CD1c-positive myeloid dendritic cell (primary cell): ENCODE results near the gene GPC3.

Experiments
- DNase-seq: peaks from one replicate; pipeline ENCODE4 v3.0.0-alpha.2; 2016; ENCODE audit errors: extremely low spot score

Gene GPC3

DNA sequence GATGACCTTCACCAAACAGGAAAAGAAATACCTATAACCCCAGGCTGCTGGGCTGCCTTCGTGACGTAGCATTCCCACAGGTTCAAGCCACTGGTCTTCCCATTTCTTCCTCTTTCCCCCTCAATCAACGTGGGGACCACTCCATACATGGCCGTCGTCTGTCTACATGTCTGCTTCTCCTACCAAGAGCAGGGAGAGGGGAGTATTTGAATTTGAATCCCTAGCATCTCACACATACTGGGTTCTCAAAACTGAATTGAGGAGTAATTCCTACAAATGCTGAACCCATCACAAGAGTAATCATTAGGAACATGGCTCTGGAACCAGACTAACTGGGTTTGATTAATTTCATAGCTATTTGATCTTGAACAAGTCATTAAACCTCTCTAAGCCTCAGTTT is 17.3 kb downstream of the GPC3 start:
- DNase-seq: no peak

DNA sequence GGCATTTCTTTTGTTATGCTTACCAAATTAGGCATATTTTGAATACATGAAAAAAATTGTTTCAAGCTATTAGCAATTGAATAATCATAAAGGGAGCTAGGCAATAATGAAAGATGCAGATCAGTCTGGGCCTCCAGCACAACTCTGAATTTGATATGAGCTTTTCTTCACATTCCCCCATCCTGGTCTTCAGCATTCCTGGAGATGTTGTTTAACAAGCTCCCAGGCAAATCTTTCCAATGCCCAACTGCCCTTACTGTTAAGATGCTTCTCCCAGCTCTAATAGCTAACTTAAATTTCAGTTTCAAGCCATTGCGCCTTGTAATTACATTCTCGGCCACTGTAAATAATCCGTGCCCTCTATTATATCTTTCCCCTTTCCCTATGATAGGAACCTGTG is 19.2 kb downstream of the GPC3 start:
- DNase-seq: no peak

DNA sequence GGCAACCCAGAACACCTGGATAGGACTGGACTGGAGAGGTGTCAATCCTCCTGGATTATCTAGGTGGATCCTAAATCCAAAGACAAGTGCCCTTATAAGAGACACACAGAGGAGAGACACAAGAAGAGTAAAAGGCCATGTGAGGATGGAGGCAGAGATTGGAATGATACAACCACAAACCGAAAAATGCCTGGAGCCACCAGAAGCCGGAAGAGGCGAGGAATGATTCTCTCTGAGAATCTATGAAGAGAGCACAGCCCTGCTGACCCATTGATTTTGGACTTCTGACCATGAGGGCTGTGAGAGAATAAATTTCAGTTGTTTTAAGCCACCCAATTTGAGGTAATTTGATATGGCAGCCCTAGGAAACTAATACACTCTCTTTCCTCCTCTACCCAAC is 20.1 kb downstream of the GPC3 start:
- DNase-seq: no peak

DNA sequence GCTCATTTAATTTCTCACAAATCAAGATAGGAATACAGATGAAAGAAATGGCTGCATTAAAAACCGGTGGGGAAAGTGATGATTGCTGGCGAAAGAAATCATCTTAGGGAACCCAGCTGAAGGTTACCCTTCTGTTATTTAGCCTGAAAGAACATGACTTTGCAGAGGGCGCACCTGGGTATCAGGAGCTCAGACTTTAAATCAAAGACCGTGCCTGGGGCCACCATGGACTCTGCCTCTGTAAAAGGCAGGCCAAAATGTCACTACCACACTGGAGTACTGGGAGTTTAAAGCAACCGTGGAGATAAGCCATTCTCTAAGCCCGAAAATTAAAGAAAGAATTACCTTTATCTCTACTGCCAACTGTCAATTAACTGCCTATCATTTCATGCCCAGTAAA is 24.3 kb downstream of the GPC3 start:
- no peak for DNase-seq

DNA sequence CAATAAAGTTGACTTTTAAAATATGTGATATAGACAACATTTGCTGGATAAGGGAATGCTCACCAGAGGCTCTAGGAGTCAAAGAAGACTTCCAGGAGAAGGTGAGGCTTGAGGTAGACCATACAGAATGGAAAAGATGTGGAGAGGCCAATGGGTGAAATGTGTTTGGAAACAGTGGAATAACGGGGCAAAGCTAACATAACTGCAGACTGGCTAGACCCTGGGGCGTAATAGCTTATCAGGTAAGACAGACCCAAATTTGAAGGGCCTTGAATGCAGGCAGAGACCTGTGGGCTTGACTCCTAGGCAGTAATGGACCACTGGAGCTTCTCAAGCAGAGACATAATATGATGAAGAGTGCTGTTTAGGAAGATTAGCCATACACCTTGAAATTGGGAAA is 25.4 kb downstream of the GPC3 start:
- no peak for DNase-seq

DNA sequence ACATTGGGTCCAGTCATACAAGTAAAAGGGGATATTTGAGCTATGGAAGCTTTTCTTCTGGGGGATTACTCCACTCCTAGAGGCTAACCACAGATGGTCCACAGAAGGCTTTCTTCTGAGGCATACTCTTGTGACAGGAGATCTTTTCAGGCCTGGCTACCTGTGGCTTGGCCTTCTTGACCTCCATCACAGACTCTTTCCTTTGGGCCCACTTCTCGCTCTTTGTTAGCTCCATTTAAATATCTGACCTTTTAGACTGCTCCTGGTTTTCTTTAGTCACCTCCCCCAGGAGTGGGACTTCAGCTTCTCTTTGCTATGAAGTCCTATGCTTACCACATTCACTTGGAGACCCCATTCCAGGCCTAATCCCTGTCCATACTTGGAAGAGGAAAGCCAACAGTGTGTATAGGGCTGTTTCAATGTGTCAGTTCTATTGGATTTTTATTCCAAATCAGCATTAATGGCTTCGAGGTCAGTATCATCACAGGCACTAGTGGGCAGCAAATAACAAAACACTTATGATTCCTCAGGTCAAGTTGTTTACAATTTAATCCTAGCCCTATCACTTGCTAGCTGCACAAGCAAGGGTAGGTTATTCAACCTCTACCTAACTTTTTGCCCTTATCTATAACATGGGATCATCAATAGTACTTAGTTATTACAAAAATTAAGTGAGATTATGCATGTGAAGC is 26.3 kb downstream of the GPC3 start:
- DNase-seq: no peak

DNA sequence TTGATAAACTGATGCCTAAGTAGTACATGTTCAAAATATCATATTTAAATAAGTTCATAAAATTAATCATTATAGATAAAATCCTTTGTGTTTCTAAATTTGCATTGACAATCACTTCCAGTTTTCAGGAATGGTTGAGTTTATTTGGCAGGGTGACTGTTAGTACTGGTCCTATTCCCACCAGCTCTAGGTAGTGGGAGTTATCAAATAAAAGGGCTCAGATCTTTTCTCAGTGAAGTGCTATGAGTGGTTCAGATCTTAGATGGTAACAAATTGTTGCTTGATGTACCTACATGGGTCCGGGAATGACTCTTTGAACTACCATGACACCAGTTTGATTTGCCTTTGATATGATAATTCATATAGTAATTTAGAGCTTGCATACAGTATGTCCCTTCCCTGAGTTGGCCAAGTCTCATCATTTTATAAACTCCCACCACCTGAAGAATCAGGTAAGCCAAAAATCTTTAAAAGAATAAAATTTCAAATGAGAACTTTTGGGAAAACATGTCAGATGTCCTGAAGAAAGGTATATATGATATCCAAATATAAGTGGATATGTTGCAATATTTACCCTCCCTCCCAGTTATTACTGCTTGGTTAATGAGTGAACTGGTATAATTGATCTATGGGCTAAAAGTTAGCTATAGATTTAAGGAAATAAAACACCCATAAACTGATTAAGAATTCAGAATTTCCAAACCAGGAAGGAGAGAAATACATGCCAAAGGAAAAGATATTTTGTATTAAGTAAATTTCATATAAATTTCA is 28.6 kb downstream of the GPC3 start:
- DNase-seq: no peak

DNA sequence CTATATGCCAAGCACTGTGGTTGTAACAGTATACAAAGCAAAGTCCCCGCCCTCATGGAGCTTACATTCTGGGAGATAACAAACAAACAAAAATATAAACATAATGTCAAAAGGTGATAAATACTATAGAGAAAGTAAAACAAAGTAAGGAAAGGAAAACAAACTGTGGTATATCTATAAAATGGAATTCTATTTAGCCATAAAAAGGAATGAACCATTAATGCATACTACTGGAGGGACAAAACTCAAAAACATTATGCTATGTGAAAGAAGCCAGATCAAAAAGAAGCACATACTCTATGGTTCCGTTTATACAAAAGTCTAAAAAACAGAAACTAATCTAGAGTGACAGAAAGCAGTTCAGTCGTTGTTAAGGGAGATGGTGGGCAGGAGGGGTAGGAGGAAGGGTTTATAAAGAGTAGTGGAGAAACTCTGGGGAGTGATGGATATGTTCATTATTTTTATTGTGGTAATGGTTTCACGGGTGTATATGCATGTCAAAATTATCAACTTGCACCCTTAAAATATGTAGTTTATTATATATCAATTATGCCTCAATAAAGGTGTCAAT is 31.5 kb downstream of the GPC3 start:
- no peak for DNase-seq

DNA sequence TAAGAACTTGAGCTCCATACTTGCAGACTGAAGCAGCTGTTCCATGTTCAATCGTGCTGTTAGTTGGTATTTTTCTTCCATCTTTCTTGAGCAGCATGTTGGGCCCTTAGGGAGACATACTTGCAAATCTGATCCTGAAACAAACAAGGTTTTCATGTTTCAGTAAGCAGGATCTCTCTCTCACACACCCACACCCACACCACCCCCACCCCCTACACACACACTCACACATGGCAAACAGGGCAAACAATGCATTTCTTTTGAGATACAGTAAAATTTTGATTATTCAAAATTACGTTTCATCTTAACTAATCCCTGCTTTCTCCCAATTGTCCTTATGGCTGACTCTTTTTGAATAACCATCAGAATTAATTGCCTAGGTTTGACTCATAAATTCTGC is 32.3 kb downstream of the GPC3 start:
- no peak for DNase-seq

DNA sequence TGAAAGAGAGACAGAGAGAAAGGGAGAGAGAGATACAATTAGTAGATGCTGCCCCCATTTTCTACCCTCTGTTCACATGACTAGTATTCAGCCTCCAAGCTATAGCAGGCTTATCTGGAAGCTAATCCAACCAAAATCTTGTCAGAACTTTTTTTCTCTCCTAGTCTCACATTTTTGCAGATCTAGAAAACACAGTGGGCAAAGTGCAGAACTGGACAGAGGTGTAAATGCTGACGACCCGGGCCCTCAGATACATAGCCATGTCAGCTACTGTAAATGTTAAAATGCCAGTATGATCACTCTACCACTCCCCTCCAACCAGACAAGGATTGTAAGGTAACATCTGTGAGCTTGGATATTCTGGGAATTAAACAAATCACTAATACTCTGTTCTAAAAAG is 34.3 kb downstream of the GPC3 start:
- no peak for DNase-seq

DNA sequence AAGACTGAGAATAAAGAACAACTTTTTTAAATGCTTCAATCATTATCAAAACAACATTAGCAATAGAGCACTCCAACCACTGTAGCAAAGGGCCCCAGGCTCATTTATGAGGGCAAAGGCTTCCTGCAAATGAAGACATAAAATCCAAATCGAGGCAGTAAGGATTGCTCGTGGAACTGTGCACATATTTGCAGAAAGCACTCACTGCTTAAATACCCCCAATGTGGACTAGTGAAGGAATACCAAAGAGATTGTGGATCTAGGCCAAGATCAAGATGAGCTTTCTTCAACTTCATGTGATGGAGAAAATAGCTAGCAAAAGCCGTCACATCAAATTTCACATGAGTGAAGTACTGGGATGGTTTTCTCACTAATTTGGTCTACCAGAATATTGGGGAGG is 35.2 kb downstream of the GPC3 start:
- no peak for DNase-seq

DNA sequence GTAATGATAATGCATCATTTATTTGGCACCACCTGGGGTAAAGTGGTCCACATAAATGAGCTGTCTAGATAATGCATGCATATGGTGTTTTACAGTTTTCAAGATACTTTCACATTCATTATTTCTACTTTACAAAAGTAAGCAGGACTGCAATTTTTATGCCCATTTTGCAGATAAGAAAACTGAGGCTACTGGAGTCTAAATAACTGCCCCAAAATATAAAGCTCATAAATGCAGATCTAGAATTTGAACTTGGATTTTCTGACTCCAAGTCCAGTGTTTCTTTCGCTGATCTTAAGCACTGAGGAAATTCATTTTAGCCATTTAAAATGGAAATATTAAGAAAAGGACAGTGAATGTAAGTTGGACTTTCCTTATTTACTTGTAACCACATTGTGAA is 36.5 kb downstream of the GPC3 start:
- no peak for DNase-seq

DNA sequence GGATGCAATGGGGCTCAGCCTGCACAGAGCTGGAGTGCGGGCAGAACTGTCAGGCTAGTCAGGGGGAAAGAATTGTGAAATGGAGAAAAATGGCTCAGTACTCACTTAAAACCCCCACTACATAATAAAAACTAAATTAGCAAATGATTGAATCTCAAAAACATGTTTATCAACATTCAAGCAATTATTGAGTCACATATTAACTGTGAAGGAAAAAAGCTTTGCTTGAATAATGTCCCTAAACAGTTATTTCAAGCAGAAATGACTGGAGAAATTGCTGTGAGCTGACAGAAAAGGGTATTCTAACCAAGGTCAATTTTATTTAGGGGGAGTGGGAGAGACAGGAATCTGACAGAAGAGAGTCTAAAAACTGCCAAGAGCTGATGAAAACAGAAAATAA is 37.4 kb downstream of the GPC3 start:
- no peak for DNase-seq

DNA sequence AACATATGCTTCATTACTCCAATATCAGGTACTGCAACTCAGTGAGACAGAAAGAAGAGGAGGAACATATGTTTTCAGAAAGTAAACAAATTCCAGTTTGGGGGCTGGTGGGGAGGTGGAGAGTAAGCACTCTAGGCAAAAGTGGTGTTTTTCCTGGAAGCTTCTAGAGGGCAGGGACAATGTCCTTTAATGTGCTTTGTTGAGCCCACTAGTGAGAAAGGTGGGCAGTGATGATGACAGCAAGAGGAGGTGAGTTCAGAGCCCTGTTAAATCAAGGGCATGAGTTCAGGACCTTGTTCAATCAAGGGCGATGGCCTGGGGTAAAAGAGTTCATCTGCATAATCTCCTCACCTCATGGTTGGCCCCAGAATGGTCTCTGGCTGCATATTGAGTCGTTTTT is 38.4 kb downstream of the GPC3 start:
- no peak for DNase-seq

DNA sequence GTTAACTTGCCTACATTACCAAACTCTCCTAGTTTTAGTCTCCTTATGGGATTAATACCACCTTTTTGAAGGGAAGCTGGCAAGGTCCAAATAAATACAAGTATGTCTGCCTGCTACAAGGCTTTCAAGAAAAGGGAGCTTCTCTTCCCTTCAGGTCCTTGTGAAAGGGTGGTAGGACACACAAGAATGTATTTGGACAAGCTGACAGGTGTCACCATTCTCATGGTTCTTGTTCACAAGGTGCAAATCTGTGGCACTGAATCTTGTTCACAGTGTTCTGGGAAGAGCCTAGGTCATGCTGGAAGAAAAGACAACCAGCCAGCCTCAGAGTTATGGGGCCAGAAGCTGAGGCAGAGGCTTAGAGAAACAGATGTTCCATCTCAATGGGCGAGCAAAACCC is 41.9 kb downstream of the GPC3 start:
- no peak for DNase-seq

DNA sequence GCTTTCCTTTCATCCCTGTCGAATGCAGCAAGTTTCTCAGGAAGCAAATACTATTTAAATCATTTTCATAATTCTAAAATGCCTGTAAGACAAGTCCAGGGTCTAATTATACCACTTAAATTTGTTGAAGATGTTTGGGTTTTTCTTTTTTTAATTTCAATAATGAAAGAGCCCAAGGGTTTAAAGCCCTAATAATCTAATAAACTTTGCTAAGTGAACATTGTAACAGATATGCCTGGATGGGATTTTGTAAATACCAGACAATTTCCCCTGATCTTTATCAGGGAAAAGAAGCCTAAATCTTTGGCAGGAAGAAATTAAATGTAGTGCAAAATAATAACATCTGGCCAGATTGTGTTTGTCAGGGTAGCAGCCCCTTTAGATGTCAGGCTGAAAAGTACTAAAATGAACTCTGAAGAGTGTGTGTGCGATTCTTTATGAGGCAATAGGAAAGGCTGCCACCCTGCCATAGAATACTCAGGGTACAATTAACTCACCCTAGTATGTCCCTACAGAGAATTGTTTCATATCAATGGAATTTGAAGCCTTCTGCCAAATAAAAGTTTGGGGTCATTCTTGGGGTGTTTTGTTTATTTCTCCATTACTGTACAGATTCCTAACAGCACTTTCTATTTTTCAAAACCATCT is 45.6 kb downstream of the GPC3 start:
- DNase-seq: no peak

DNA sequence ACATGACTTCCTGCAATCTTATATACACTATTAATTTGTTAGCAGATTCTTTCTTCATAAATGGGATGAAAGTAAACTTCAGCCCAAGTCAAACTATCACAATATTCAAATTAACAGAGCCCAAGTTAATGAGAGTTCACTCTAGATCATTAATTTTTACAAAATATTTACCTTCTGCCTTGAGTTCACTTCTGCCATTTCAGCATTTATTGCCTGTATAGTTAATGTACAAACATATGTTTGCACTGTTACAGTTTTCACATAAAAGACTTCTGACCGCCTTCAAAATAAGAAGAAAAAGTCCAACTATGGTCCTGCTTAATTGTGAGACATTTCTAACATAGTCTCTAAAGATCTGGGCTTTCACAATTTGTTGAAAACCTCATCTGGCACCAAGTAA is 46.9 kb downstream of the GPC3 start:
- no peak for DNase-seq

DNA sequence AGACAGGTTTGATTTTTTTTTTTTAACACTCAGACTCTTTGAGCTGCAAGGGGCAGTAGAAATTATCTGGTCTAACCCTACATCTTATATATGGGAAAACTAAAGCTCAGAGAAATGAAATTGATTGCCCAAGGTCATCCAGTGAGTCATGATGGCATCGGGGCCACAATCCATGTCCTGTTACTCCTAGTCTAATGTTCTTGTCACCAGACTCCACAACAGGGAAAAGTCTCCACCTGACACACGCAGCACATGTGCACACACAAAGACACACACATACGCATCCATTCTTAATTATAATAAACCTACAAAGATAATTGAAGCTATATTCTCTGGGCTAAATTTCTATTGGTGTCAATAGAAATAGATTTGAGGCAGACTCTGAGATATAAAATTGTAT is 48.4 kb downstream of the GPC3 start:
- no peak for DNase-seq

DNA sequence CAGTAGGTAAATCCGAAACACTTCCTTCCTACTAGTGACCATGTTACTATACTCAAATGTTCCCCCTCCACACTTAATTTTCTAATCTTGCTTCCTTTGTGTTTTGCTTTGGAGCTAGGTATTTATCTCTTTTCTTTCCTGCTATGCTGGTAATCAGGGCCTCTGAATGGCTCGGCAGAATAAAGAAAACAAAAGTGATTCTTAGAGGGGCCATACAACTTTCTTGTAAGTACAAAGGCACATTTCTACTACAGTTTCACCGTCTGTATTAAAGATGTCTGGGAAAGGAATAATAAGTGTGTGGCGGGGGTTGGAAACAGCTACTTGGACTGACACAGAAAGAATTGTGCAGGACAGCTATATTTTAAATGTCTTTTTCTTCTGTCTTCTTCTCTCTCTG is 50.3 kb downstream of the GPC3 start:
- no peak for DNase-seq

DNA sequence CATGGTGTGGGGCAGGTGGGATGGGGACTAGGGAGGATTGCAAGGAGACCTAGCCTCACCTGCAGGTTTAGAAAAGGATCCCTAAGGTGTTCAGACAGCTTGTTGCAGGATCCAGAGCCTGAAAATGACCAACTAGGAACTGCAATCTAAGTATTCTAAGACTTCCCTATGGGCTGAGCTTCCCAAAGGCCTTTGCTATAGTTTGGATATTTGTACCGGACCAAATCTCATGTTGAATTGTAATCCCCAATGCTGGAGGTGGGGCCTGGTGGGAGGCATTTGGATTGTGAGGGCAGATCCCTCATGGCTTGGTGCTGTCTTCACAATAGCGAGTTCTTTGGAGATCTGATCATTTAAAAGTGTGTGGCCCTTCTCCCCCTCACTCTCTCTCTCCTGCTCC is 52.1 kb downstream of the GPC3 start:
- DNase-seq: no peak

DNA sequence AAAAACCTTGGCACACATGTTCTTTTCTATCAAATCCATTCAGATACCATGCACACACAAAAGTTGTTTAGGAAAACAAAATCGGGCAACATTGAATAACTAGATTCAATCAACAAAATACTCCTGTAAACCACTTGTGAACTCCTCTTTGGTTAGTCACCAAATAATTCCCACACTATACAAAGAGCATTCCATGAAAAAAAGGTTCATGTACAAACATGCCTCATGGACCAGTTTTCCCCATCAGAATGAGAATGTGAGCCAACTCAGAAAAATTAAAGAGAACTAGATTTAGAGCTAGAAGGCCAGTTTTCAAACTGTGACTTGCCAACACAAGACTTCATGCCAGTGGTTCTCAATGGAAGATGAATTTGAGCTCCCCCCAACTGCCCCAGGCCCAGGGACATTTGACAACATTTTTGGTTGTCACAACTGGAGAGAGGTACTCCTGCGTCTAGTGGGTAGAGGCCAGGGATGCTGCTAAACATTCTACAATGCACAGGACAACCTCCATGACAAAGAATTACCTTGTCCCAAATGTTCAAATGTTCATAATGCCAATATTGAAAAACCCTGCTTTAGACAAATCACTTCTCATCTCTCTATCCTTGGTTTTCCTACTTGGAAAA is 55.4 kb downstream of the GPC3 start:
- DNase-seq: no peak

DNA sequence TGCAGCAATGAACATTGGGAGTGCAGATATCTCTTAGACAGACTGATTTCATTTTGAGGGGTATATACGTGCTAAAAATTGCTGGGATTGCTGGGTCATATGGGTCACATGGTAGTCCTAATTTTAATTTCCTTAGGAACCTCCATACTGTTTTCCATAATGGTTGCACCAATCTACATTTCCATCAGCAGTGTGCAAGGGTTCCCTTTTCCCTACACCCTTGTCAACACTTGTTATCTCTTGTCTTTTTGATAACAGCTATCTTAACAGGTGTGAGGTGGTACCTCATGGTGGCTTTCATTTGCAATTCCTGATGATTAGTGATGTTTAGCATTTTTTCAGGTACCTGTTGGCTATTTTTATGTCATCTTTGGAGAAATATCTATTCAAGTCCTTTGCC is 57.0 kb downstream of the GPC3 start:
- DNase-seq: no peak
